Natural killer cell treated with Interleukin-12 subunit alpha and Interleukin-12 subunit beta and Interleukin-15 and Interleukin-18, amount 100 ng/mL, for 72 hours (primary cell): ENCODE results near the gene LSM6. TPM values are rescaled to one million over a fixed set of nuclear protein-coding genes. Genes with fewer than 3 reads are reported as not detected.

Experiments used
- ATAC-seq, 2 donors: fragments of 150-1000 bp; cut with Tn5 transposase in 1 of 2; sonication (Bioruptor Pico), chemical (Tn5 transposase) in 1 of 2; 2 replicates each; pipeline ENCODE4 v1.10.0; 2021
- DNase-seq: peaks from one replicate; pipeline ENCODE4 v3.0.0; 2022; ENCODE audit warnings: low spot score
- H3K27ac Mint-ChIP-seq, 2 donors: 1 replicate in 1 of 2; 2 replicates in 1 of 2; pipeline ENCODE4 v1.8.0; 2022; ENCODE audit warnings: mixed read lengths in 2 of 2, mild to moderate bottlenecking in 1 of 2, moderate library complexity in 1 of 2
- H3K27me3 Mint-ChIP-seq, 2 donors: 1 replicate in 1 of 2; 2 replicates in 1 of 2; pipeline ENCODE4 v1.8.0; 2022; ENCODE audit warnings: mixed read lengths in 2 of 2
- H3K36me3 Mint-ChIP-seq: one replicate; pipeline ENCODE4 v1.8.0; 2022; ENCODE audit warnings: mixed read lengths
- H3K4me1 Mint-ChIP-seq, 2 donors: 1 replicate in 1 of 2; 2 replicates in 1 of 2; pipeline ENCODE4 v1.8.0; 2022; ENCODE audit warnings: low read depth in 2 of 2, mixed read lengths in 2 of 2, mild to moderate bottlenecking in 1 of 2
- H3K4me3 Mint-ChIP-seq: one replicate; pipeline ENCODE4 v1.8.0; 2022; ENCODE audit warnings: mixed read lengths
- H3K9me3 Mint-ChIP-seq: 2 replicates; pipeline ENCODE4 v1.8.0; 2022; ENCODE audit warnings: mixed read lengths
- total RNA-seq, 2 donors: library from RNA; stranded (reverse); gene quantifications; one replicate each; pipeline ENCODE4 v1.2.3, GENCODE V29; 2022

LSM6 gene
- total RNA-seq, result 10 to 100 TPM; 34.8 to 61.6 TPM

DNA sequence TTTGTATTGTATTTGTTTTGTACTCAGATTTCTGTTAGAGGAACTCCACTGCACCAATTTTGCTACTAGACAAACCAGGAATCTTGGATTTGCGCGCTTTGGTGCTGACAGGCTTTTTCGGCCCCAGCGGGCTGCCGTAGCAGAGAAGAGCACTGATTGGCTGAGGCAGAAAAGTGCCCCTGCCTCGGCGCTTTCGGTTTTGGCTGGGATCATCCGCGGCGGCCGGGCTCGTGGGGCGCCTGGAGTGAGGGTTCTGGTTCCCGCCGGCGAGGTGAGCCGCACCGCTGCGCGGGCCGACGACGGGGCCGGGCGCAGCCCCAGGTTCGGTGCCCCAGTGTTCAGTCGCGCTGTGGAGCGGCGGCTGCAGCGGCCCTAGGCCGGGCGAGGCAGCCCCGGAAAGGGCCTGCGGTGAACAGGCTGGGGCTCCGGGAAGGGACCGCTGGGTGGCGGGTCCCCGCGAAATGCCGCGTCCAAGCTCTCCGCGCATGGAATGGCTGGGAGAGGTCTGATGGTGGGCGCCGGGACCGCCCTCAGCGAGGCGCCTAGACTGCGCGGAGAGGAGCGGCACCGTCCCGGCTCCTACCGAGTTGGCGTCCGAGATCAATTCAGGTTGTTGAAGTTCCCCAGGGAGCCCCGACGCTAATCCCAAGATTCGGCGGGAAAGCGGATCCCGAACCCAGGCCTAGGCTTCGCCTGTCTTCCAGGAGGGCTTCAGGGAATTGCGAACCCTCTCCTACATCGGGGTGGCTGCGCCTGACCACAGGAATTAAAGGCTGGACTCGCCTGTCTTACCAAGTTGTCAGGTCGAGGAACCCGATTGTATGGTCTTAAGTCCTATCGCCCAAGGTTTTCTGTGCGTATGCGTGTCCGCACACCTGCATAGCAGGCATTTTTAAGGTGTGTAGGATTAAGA lies at the start of gene LSM6:
Gene LSM6, plus strand, starts transcription at position 178 of the 913 bp plus-strand sequence. CDS start 7,204 bp downstream, outside the sequence.
- DNase-seq (peak; percentile 87), ATAC-seq (peak; percentile 98)
- H3K9me3 Mint-ChIP-seq, result no peaks in the 10 kb centered on the region
- H3K27me3 Mint-ChIP-seq, result peaks cover 0 to 2% of the 10 kb centered on the region in 2 donors
- H3K4me1 Mint-ChIP-seq, result peaks cover 26 to 37% of the 10 kb centered on the region in 2 donors
- peak within 1 kb of the TSS; percentile 86 to 89 for H3K27ac Mint-ChIP-seq
- no peaks in the 10 kb centered on the region for H3K36me3 Mint-ChIP-seq
- peak within 1 kb of the TSS; percentile 92 for H3K4me3 Mint-ChIP-seq

DNA sequence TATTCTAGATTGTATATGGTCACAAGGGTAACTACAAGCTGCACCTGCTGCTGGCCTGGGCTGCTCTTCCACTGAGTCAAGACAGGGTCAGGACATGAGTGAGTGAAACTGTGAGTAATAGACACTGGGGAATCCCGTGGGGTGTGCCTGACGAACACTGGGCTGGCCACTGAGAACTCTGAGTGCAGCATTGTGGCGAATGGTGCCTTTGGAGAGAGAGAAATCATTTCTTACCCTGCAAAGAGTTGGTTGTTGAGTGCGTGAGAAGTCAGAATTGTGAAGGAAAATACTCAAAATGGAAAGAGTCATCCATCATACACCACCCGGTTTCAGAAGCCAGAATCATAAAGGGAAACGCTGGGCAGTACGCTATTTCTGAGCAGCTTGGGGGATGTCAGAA lies 43.1 kb upstream of the LSM6 start:
- Mint-ChIP-seq H3K4me3 (peak overlapping the region; percentile 63), H3K27ac (peak overlapping the region in 1 of 2 donors; percentile 73)
- DNase-seq, result no peak

DNA sequence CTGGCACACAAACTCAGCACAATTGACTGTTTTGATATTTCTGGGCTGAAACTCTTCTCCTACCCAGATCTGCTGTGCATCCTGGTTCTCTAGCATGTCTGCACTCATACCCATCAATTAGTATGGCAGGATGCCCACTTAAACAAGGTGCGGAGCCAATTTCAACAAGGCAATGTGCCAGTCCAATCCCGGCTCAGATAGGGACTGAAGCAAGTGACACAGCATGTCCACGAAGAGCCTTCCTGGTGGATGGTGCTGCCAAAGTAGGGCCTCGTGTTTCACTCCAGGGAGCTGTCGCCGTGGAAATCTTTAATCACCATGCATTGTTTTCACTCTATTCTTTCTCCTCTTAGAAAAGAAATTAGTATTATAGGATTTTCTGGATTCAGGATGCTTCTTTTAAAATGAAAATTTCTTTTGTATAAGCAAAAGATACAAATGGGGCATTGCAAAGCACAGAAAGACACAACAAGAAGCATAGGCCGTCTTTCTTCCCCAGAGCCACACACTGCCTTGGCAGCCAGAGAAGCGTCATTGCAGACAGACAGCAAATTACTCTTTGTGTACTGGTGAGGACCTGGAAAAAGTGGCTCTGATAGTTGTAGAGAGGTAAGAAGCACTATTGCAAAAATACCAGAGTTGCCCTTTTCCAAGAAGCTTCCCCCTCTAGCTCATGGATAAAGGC lies 40.6 kb upstream of the LSM6 start:
- Mint-ChIP-seq H3K4me1 (peaks cover 0 to 13% of the 10 kb centered on the region in 2 donors), H3K4me3 (no peak overlapping the region), H3K9me3 (no peaks in the 10 kb centered on the region), H3K27me3 (peaks cover 11 to 42% of the 10 kb centered on the region in 2 donors), H3K36me3 (no peaks in the 10 kb centered on the region), H3K27ac (no peak overlapping the region)
- ATAC-seq (no peak), DNase-seq (no peak)

More for the DNA sequence above, 43.1 kb upstream of the LSM6 start:
- peaks cover 0 to 13% of the 10 kb centered on the region in 2 donors for H3K4me1 Mint-ChIP-seq
- ATAC-seq, result peak; percentile 74 to 96
- no peaks in the 10 kb centered on the region for H3K9me3 Mint-ChIP-seq
- H3K36me3 Mint-ChIP-seq, result no peaks in the 10 kb centered on the region
- peaks cover 9 to 25% of the 10 kb centered on the region in 2 donors for H3K27me3 Mint-ChIP-seq

DNA sequence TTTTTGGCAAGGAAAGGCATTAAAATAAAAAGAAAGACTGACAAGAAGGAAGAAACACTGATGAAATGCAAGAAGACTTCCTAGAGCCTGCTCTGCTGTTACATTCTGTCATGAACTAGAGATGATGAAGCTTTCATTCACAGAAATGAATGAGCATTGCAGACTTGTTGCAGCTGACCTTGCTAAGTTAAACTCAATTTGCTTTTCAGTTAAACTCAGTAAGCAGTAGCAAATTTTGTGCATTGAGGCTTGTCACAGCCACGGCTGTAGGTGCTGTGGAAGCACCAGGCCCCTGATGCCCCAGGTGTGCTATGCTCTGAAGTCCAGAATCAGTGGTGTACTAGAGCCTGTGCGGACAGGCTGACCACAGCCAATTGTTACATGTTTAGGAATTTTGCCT lies 39.6 kb upstream of the LSM6 start:
- H3K27ac Mint-ChIP-seq, result no peak overlapping the region
- H3K36me3 Mint-ChIP-seq, result no peaks in the 10 kb centered on the region
- no peaks in the 10 kb centered on the region for H3K9me3 Mint-ChIP-seq
- ATAC-seq (no peak), DNase-seq (no peak)
- H3K4me3 Mint-ChIP-seq, result no peak overlapping the region
- H3K4me1 Mint-ChIP-seq, result peaks cover 0 to 13% of the 10 kb centered on the region in 2 donors
- peaks cover 12 to 49% of the 10 kb centered on the region in 2 donors for H3K27me3 Mint-ChIP-seq

GRCh38 chr4:146142768-146143167 lies 32.8 kb upstream of the LSM6 start:
- DNase-seq, result no peak
- no peaks in the 10 kb centered on the region for H3K9me3 Mint-ChIP-seq
- no peak overlapping the region for H3K4me3 Mint-ChIP-seq
- H3K36me3 Mint-ChIP-seq, result no peaks in the 10 kb centered on the region
- peaks cover 13 to 23% of the 10 kb centered on the region in 2 donors for H3K27me3 Mint-ChIP-seq
- H3K4me1 Mint-ChIP-seq, result no peaks in the 10 kb centered on the region
- no peak overlapping the region for H3K27ac Mint-ChIP-seq
- ATAC-seq, result no peak

DNA sequence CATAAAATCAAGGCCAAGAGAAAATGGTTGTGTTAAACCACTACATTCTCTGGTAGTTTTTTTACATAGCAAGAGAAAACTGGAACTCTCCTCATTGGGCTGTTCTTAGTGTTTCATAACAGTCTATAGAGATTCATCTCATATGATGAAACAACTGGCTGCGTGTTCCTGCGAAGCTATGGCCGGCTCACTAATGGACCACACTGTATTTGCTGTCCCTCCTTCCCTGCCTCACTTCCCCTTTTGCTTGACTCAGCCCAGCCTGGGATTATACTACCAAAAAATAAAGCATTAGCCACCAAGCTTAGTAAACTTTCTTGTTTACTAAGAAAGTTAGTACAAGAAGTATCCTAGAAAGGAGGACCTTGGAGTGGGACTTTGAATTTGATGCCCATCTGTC lies 31.6 kb upstream of the LSM6 start:
- Mint-ChIP-seq H3K36me3 (no peaks in the 10 kb centered on the region), H3K4me3 (no peak overlapping the region), H3K9me3 (no peaks in the 10 kb centered on the region), H3K27me3 (peaks cover 13 to 15% of the 10 kb centered on the region in 2 donors), H3K4me1 (no peaks in the 10 kb centered on the region), H3K27ac (no peak overlapping the region)
- DNase-seq, result no peak
- ATAC-seq, result no peak

- H3K4me3 Mint-ChIP-seq, result no peak overlapping the region
- ATAC-seq, result no peak
- DNase-seq, result no peak
- peaks cover 3 to 12% of the 10 kb centered on the region in 2 donors for H3K27me3 Mint-ChIP-seq
- H3K9me3 Mint-ChIP-seq, result no peaks in the 10 kb centered on the region
- H3K4me1 Mint-ChIP-seq, result no peaks in the 10 kb centered on the region
- no peak overlapping the region for H3K27ac Mint-ChIP-seq
- no peaks in the 10 kb centered on the region for H3K36me3 Mint-ChIP-seq
Observed at GRCh38 chr4:146146918-146147317, 28.6 kb upstream of the LSM6 start.

GRCh38 chr4:146148021-146148420 lies 27.5 kb upstream of the LSM6 start:
- DNase-seq (no peak), ATAC-seq (no peak)
- no peaks in the 10 kb centered on the region for H3K4me1 Mint-ChIP-seq
- no peak overlapping the region for H3K4me3 Mint-ChIP-seq
- H3K36me3 Mint-ChIP-seq, result no peaks in the 10 kb centered on the region
- H3K9me3 Mint-ChIP-seq, result no peaks in the 10 kb centered on the region
- peaks cover 8 to 15% of the 10 kb centered on the region in 2 donors for H3K27me3 Mint-ChIP-seq
- no peak overlapping the region for H3K27ac Mint-ChIP-seq

GRCh38 chr4:146154057-146154456 lies 21.5 kb upstream of the LSM6 start:
- ATAC-seq (no peak), DNase-seq (no peak)
- Mint-ChIP-seq H3K4me3 (no peak overlapping the region), H3K4me1 (no peaks in the 10 kb centered on the region), H3K9me3 (no peaks in the 10 kb centered on the region), H3K27me3 (peaks cover 21 to 34% of the 10 kb centered on the region in 2 donors), H3K36me3 (no peaks in the 10 kb centered on the region), H3K27ac (no peak overlapping the region)

DNA sequence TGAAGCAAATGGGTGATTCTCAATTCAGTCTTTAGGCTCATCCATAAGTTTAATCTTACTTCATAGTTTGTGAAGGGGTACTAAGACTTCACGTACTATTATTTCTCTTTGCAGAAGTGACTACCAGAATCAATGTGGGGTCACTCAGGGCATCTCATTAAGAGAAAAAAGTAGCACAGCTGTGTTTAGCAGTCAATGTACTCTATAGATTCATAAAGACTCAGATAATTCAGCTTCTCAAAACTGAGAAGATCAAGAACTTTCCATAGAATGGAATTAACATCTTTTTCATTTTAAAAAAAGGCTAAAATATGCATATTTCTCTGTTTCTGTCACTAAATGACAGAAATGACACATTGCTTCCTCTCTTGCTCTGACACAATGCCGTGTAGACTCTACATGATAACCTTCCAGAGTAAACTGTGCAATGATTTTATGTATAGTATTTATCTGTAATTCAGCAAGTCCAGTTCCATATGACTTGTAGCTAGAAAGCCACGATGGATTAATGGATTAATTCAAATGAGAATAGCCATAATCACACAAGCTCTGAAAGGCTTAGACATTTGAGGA lies 20.3 kb upstream of the LSM6 start:
- Mint-ChIP-seq H3K4me1 (no peaks in the 10 kb centered on the region), H3K9me3 (no peaks in the 10 kb centered on the region), H3K27ac (no peak overlapping the region), H3K4me3 (no peak overlapping the region), H3K27me3 (peaks cover 17 to 36% of the 10 kb centered on the region in 2 donors), H3K36me3 (no peaks in the 10 kb centered on the region)
- no peak for ATAC-seq
- DNase-seq, result no peak

DNA sequence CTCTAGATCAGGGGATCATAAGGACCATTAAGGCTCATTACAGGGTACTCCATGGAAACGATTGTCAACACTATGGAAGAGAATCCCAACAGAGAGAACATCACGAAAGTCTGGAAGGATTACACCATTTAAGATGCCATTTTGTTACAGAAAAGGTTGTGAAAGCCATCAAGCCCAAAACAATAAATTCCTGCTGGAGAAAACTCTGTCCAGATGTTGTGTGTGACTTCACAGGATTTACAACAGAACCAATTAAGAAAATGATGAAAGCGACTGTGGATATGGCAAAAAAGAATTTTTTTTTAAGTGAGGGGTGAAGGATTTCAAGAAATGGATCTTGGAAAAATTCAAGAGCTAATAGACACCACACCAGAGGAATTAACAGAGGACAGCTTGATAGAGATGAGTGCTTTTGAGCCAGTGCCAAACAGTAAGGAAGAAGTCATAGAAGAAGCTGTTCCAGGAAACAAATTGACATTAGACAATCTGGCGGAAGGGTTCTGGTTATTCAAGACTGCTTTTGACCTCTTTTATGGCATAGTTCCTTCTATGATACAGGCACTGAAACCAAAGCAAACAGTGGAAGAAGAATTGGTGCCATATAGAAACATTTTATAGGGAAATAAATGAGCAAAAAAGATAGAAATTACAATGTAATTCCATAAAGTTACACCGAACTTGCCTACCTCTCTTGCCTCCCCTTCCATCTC lies 17.3 kb upstream of the LSM6 start:
- Mint-ChIP-seq H3K27me3 (peaks cover 22 to 41% of the 10 kb centered on the region in 2 donors), H3K36me3 (peaks cover 2% of the 10 kb centered on the region), H3K4me3 (no peak overlapping the region), H3K27ac (no peak overlapping the region), H3K4me1 (no peaks in the 10 kb centered on the region), H3K9me3 (peaks cover 6% of the 10 kb centered on the region)
- ATAC-seq (no peak), DNase-seq (no peak)

GRCh38 chr4:146159384-146160058 lies 16.0 kb upstream of the LSM6 start:
- H3K36me3 Mint-ChIP-seq, result peaks cover 9% of the 10 kb centered on the region
- peak in 1 of 2 donors; percentile 62 for ATAC-seq
- DNase-seq, result no peak
- H3K4me3 Mint-ChIP-seq, result no peak overlapping the region
- no peak overlapping the region for H3K27ac Mint-ChIP-seq
- H3K27me3 Mint-ChIP-seq, result peaks cover 19 to 49% of the 10 kb centered on the region in 2 donors
- peaks cover 6% of the 10 kb centered on the region for H3K9me3 Mint-ChIP-seq
- H3K4me1 Mint-ChIP-seq, result peaks cover 0 to under 1% of the 10 kb centered on the region in 2 donors

- Mint-ChIP-seq H3K36me3 (peaks cover 9% of the 10 kb centered on the region), H3K4me3 (no peak overlapping the region), H3K9me3 (peaks cover 6% of the 10 kb centered on the region), H3K27me3 (peaks cover 22 to 49% of the 10 kb centered on the region in 2 donors), H3K27ac (no peak overlapping the region), H3K4me1 (peaks cover 0 to 4% of the 10 kb centered on the region in 2 donors)
- ATAC-seq (no peak), DNase-seq (no peak)
Observed at GRCh38 chr4:146161243-146161642, 14.3 kb upstream of the LSM6 start.
